GM08714 (cell line): ENCODE data around the gene SLC25A25.

Source experiments
- H3K4me3 ChIP-seq: fragments of 200-500 bp; sonication (Bioruptor generic); 2 replicates; pipeline ENCODE4 v1.5.1; 2014; ENCODE audit warnings: mild to moderate bottlenecking, low read length, inconsistent platforms
- ZNF274 ChIP-seq: IDR thresholded peaks from 2 replicates; pipeline ENCODE4 v1.6.1; 2012; ENCODE audit warnings: mild to moderate bottlenecking, low read depth, low read length

The SLC25A25 gene

DNA sequence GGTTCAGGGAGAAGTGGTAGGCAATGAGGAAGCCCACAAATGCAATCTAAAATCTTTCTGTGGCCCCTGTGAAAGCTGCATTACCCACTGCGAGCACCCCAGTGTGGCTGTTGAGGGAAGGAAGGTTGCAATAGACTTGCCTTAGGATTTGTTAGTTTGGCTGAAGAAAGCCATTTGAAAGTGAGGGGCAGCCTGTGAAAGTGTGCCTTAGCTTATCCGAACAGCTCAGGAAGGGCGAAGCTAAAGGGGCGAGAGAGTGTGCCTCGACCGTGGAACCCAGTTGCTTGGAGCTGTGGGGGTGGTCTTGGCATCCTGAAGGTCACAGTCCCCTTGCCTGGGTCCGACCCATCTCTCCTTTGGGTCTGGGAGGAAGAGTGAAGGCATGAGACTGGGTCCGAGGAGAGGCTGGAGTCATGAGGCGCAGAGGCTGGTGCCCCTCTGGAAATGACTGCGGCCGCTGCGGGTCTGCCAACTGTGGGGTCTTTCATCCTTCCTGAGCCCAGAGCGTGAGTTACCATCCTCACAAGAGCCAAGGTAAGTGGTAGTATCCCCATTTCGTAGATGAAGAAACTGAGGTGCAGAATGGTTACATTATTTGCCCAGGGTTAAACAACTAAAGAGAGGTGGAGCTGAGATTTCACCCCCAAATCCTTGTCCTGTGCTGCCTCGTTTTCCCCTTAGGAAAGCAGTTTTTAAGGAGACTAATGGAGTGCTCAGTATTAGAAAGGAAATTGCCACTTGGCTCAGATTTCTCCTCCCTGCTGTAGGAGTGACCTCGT is 24.4 kb downstream of the SLC25A25 start:
- no peak for TF ChIP-seq ZNF274
- no peak overlapping the region for H3K4me3 ChIP-seq

DNA sequence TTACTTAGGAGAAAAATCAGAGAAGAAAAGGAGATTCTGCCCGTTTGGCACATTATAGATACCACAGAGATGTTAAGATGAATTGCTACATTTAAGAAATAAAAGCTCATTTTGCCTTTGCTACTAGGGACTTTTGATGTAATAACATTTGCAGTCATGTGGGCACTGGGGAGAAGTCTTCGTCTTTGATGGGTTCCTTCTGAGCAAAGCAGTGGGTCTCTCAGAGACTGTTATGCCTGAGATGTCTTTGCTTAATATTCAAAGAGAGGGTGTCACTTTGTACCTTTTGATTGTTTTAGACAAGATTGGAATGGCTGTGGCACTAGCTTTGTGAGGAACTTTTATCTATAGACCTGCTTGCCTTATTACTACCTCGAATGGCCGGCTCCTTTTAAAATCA is 25.0 kb downstream of the SLC25A25 start:
- no peak for TF ChIP-seq ZNF274
- no peak overlapping the region for H3K4me3 ChIP-seq

DNA sequence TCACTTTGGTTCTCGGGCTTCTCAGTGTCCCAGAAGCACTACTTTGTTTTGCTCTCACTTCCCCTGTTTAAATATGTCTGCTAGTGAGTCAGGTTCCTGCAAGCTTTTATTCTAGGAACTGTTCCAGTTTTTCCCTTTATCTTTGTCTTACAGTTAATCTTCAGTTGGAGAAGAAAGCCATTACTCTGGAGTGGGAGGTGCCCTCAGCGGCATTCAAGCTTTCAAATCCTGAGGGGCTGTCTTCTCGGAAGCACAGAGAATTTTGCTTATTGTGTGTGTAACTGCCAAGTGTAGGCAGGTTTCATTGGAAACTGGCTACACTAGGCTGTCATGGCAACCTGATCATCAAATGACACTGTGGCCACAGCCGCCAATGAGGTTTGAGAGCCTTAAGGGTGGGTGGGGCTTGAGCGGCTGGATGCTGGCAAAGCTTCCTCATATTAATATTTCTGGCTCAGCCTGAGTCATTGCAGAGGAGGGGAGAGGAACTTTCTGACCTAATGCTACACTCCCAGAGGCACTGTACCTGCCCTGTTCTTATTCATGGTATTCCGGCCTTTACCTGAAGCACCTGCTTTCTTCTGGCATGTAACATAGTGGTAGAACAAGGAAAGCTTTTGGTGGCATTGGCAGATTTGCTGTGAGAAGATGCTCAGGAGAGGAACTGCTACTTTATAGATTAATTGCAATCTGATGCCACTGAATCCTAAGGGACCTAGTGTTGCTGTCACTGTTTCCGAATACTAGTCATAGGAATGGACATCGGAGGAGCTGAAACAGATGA is 26.3 kb downstream of the SLC25A25 start:
- TF ChIP-seq ZNF274, result no peak
- H3K4me3 ChIP-seq, result no peak overlapping the region

DNA sequence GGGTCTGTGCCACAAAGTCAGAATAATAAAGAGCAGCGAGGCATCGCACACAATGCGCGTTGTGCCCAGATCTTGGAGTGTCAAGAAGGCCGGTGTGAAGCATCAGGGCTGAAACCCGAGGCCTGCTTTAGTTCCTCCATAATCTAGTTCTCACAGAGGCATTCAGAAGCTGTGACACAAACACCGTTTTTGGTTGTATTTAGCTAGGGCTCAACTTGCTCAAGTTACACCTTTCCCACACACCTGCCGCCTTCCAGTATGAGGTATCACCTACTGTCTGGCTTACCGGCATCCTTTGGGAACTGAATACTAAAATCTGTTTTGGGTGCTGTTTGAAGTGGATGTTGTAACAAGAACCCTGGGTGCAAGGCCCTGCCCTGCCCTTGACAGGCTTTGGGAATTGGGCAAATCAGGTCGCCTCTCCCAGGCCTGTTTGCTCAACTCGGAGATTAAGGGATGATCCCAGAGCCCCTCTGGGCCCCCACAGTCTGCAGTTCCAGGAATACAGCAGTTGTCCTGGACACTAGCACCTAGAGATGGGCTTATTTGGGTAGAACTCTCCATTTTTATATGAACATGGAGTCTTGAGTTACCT is 27.0 kb downstream of the SLC25A25 start:
- no peak overlapping the region for H3K4me3 ChIP-seq
- TF ChIP-seq ZNF274, result no peak

DNA sequence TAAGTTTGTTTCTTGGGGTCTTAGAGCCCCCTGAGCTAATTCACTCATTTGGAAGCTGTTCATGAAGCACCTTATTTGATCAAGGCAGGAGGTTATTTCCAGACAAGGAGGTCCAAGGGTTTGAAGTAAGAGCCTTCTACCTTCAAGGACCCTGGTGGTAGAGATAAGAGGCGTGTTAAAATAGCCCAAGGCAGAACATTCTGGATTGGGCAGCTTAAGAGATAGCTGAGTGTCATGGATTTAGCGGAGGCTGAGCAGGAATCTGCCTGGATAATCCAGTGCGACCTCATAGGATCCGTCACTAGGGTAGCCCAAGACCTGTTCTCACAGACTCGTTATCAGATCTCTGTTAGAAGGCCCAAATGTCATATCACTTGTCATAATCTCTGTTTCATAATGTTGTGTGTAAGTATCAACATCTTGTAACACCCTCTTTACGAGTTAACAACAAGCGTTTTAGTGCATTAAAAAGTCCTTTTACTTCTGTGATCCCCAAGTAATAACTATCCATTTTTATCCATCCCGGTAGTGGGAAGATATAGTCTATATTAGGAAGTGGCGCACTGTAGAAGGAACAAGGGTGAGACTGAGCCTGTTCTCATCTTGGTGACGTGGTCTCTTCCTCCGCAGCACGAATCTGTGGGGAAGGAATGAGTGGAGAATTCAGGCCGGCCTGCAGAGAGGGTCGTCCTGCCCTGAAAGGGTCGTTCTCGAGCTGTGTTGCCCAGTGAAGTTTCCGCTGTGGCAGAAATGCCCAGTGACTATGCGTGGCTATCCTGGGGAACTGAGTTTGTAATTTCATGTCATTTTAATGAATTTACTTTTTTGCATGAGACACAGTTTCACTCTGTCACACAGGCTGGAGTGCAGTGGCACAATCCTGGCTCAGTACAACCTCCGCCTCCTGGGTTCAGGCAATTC is 28.8 kb downstream of the SLC25A25 start:
- no peak overlapping the region for H3K4me3 ChIP-seq
- TF ChIP-seq ZNF274, result no peak

DNA sequence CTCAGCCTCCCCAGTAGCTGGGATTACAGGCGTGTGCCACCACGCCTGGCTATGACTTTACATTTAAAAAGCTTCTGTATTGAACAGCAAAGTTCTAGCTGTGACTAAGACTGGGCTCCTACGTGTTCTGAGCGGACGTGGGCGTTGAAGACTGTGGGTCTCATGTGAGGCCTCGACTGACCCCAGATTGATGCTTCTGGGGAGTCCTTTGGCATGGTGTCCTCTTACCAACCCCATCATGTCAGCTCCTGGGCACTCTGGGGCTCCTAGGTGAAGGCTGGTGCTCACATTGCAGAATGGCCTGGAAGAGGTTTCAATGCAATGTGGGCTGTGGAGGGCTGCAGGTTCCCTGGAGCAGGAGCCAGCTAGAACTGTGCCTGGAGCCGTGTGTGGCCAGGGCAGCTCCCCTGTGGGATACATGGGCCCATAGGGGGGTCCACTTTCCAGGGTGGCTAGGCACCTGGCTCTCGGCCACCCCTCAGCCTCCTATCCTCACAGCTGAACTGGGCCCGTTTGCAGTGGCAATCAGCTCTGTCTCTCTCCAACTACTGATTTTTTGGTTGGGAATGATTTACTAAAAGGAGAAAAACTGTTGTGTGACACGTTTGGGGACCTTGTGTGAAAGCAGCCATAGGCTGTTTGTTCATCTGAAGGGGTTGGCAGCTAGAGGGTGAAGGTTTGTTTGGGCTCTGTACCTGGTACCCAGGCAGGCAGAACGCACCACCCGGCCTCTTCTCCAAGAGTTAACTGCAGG is 29.7 kb downstream of the SLC25A25 start:
- TF ChIP-seq ZNF274, result no peak
- no peak overlapping the region for H3K4me3 ChIP-seq

DNA sequence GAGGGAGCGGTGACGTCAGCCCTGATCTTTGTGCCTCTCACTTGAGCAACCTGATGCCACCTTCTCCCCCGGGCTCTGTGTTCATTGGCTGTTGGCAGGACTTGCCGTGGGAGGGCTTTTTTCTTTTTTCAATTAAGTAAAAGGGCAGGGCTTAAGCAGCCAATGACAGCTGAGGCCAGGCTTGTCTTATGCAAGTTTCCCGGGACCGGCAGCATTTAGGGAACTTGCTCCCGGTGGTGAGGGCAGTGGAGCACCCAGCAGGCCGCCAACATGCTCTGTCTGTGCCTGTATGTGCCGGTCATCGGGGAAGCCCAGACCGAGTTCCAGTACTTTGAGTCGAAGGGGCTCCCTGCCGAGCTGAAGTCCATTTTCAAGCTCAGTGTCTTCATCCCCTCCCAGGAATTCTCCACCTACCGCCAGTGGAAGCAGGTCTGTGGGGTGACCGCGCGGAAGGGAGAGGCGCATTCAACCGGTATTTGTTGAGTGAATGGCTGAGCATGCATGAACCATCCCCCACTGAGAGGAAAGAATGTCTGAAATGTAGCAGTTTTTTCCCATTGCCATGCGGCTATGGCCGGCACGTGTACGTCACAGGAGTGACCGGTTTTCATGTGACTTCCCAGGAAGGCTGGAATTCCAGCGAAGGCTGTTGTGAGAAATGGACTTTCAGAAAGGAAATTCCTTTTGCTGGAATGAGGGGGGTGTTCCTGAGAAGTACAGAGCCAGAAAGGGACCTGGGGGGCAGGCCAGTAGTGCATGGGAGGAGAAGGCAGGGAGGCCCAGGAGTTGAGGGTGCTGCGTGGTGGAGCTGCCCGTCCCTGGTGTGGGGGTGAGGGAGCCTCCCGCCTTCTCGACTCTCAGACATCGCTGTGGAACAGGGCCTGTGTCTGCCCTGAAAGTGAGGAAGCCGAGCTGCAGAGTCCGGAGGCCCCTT is 30.5 kb downstream of the SLC25A25 start:
- H3K4me3 ChIP-seq, result no peak overlapping the region
- TF ChIP-seq ZNF274, result no peak

DNA sequence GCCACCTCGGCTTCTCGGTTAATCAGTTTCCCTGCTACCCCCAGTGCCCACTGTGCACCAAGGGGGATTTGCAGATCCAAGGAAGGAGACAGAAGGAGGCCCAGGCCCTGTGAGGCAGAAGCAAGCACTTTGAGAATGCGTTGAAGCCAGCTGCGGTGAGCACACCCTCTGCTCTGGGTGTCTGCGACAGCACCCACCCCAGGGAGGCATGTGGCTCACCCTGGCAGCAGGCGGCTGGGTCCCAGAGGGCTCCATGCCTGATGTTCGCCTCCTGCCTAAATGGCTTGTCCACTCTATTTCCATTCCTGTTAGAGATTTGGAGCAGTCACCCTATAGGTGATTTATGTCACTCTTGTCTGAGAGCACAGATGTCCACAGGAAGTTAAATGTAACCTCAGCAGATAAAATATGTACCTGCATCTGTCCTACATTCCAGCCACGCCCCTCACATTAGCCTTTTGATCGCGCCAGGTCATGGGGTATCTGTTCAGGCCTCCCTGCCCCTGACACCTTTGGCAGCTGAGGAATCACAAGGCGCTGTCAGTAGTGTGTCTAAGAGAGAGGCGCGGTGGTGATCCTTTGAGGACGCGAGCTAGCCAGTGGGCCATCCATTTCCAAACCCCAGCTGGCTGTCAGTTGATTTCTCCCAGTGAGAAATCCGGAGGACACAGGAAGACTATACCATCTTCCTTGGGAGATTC is 31.3 kb downstream of the SLC25A25 start:
- no peak for TF ChIP-seq ZNF274
- no peak overlapping the region for H3K4me3 ChIP-seq

DNA sequence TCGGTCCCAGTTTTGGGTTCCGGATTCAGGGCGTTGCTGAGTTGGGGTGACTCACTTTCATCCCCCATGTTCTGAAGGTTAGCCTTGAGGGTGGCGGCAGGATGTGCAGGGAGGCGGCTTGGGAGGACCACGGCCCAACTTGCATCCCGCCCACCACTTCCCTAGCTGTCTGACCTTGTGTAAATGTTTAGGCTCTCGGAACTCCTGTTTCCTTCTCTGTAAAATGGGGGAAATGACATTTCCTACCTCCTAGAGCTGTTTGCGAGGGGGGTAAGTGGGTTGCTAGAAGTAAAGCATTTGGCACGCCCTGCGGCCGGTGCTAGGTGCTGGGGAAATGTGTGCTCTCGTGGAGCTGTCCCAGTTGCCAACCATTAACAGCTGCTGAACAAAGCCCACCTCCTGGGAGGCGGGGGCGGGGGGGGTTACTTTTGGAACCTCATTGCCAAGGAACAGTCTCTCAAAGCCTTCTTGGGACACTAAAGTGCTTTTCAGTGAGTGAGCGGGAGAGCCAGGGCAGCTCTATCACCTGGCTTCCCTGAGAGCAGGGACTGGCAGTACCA is 32.0 kb downstream of the SLC25A25 start:
- no peak for TF ChIP-seq ZNF274
- no peak overlapping the region for H3K4me3 ChIP-seq

DNA sequence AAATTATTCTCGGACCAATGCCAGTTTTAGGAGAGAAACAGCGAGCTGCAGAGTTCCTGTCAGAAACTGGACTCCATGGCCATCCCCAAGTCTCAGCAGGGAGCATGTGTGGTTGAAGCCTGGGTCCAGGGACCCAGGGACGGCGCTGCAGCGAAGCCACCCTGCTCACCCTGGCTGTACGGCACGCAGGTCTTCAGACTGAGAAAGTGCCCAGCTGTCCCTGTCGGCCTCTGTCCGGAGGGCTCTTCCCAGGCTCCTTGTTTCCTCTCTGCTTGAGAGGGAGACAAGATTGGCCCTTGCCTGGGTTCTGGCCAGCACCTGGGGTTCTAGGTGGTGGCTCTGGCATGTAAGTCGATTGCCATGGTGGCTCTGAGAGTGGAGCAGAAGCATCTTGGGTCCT is 32.5 kb downstream of the SLC25A25 start:
- no peak overlapping the region for H3K4me3 ChIP-seq
- TF ChIP-seq ZNF274, result no peak

DNA sequence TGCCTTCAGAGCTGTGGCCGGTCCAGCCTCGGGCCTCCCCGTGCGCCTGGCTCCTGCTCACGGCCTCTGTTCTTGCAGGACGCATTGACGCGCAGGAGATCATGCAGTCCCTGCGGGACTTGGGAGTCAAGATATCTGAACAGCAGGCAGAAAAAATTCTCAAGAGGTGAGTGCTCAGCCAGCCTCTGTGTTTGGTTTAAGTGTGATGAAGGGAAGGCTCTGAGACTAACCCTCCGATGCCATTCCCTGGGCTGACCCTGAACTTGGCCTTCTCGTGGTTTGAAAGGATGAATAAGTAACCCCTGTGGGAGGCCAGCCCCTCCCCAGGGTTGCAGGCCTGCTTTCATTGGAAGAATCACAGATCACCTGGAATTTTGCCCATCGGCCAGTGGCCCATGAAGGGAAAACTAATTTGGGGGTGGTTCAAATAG is 33.2 kb downstream of the SLC25A25 start:
- TF ChIP-seq ZNF274, result no peak
- no peak overlapping the region for H3K4me3 ChIP-seq
